HG03558 (cell line): Measurements from ENCODE around the gene NLRP2B.
"Not testable (repeated sequence)": the region's sequence is repeated elsewhere in the genome, so short reads cannot be mapped to it uniquely, and the experiment has no call there.

Experiments
- ATAC-seq: cut with Tn5 transposase; IDR thresholded peaks from one replicate; pipeline ENCODE4 v1.9.1; 2021; ENCODE audit warnings: moderate number of reproducible peaks; ENCODE audit not compliant: unreplicated experiment; ENCODE audit errors: extremely low read depth

NLRP2B gene

GRCh38 chrX:57680160-57680559 lies at the start of gene NLRP2B:
TSS of gene NLRP2B (minus strand) at chrX:57680260.
- ATAC-seq = no peak

GRCh38 chrX:57725995-57726394 lies 45.9 kb upstream of the NLRP2B start:
- ATAC-seq = not testable (repeated sequence)

GRCh38 chrX:57681341-57681740 lies 1.3 kb upstream of the NLRP2B start:
- no peak for ATAC-seq

GRCh38 chrX:57678686-57679428 lies 1.2 kb downstream of the NLRP2B start:
- ATAC-seq = no peak

- no peak for ATAC-seq
Measured at GRCh38 chrX:57677132-57677858, 2.8 kb downstream of the NLRP2B start.

- ATAC-seq = no peak
Measured at GRCh38 chrX:57675320-57675719, 4.7 kb downstream of the NLRP2B start.

GRCh38 chrX:57674861-57675260 lies 5.2 kb downstream of the NLRP2B start:
- no peak for ATAC-seq

- ATAC-seq = no peak
Measured at GRCh38 chrX:57669961-57670360, 10.1 kb downstream of the NLRP2B start.

GRCh38 chrX:57667010-57667409 lies 13.1 kb downstream of the NLRP2B start:
- ATAC-seq = no peak

- ATAC-seq = no peak
Measured at GRCh38 chrX:57655065-57655464, 25.0 kb downstream of the NLRP2B start.

- no peak for ATAC-seq
Measured at GRCh38 chrX:57652705-57653104, 27.4 kb downstream of the NLRP2B start.

GRCh38 chrX:57651169-57651919 lies 28.7 kb downstream of the NLRP2B start:
- ATAC-seq = no peak

- ATAC-seq = no peak
Measured at GRCh38 chrX:57647020-57647419, 33.0 kb downstream of the NLRP2B start.

- no peak for ATAC-seq
Measured at GRCh38 chrX:57643698-57644097, 36.4 kb downstream of the NLRP2B start.

GRCh38 chrX:57641338-57641737 lies 38.7 kb downstream of the NLRP2B start:
- no peak for ATAC-seq

GRCh38 chrX:57640674-57641016 lies 39.4 kb downstream of the NLRP2B start:
- ATAC-seq = no peak

GRCh38 chrX:57629438-57629837 lies 50.6 kb downstream of the NLRP2B start:
- ATAC-seq = not testable (repeated sequence)
